ENCODE measurements around the gene ZRSR2. TPM values are rescaled to one million over a fixed set of nuclear protein-coding genes. Genes with fewer than 3 reads are reported as not detected.

The ZRSR2 gene, protein sequence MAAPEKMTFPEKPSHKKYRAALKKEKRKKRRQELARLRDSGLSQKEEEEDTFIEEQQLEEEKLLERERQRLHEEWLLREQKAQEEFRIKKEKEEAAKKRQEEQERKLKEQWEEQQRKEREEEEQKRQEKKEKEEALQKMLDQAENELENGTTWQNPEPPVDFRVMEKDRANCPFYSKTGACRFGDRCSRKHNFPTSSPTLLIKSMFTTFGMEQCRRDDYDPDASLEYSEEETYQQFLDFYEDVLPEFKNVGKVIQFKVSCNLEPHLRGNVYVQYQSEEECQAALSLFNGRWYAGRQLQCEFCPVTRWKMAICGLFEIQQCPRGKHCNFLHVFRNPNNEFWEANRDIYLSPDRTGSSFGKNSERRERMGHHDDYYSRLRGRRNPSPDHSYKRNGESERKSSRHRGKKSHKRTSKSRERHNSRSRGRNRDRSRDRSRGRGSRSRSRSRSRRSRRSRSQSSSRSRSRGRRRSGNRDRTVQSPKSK
- polyA plus RNA-seq (2011; rRNA removed): 8.5 and 10.5 TPM in 2 replicates
- polyA plus RNA-seq (2012; cell fraction: cytosol; rRNA removed): 3.7 and 4.3 TPM in 2 replicates
- polyA plus RNA-seq (2012; cell fraction: nucleus; rRNA removed): 3.6 and 7.6 TPM in 2 replicates
- polyA plus RNA-seq (2017; fragmentation: RNase III; extraction: RNeasy Plus Mini Kit Qiagen cat#74134 plus additional on column Dnase treatment): 11.0 to 12.0 TPM (median 11.7 TPM) in 3 replicates
- 1.6 and 3.1 TPM in 2 replicates for polyA minus RNA-seq (2011; rRNA and poly(A)+ RNA removed)

DNA sequence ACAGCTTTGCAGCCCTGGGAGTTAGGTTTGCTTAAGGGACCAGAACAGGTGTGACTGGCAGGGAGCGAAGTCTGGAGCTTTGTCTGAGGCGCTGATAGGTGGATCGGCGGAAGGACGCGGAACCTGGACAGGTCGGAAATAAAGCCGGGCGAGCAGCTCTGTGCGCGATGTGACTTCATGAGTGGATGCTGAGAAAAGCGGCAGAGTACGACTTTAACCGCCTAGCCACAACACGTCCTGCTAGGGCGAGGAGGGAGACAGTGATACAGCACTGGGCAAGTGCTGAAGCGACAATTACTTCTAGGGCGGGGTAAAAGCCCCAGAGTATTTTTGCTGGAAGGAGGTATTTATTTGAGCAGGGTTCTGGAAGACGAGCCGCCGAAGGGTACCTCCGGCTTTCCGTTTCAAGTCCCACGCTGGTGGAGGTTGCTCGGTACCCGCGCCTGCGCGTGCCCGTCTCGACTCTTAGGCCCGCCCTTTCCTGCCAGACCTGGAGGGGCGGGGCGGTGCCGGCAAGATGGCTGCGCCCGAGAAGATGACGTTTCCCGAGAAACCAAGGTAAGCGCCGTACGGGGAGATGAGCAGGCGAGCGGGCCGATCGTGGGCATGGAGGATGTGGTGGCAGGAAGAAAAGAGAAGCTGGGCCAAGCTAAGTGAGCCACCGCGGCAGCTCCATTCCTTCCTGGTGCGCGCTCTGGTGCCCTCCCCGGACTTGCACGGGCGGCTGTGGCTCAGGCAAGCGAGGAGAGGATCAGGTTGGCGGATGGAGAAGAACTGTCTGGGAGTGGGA, at the start of gene ZRSR2:
Gene ZRSR2 (plus strand): TSS at position 506 of the 790 bp plus-strand sequence. CDS start 12 bp downstream, at position 518.
- Histone ChIP-seq H3K4me1 (peaks cover 10% of the 10 kb centered on the region; the same call in 1 of the 3 replicates), H3K4me2 (peak within 1 kb of the TSS; percentile 98), H3K27ac (peak within 1 kb of the TSS; percentile 91 to 96), H3K9me3 (no peaks in the 10 kb centered on the region), H3K4me3 (peak within 1 kb of the TSS; percentile 90)
- TF ChIP-seq GATA3 (IDR thresholded peaks at IDR 0.05; ENCODE audit: borderline replicate concordance) (no peak), KDM5A (IDR thresholded peaks at IDR 0.05) (0 out of 2 replicates have a peak, but pooled peaks have one; percentile 34), RARB (CRISPR knock-in tag; IDR thresholded peaks at IDR 0.05) (no peak), BHLHE40 (IDR thresholded peaks at IDR 0.05; ENCODE audit: low read depth, low read length) (no peak), HOXB13 (CRISPR knock-in tag; IDR thresholded peaks at IDR 0.05; ENCODE audit: low read depth) (no peak), FOSB (CRISPR knock-in tag; IDR thresholded peaks at IDR 0.05) (no peak), NFE2L2 (conservative IDR thresholded peaks at IDR 0.05; ENCODE audit: low read length) (no peak), FOXS1 (CRISPR knock-in tag; IDR thresholded peaks at IDR 0.05) (no peak), NPAS2 (CRISPR knock-in tag; IDR thresholded peaks at IDR 0.05; ENCODE audit: borderline replicate concordance) (no peak), CHD2 (IDR thresholded peaks at IDR 0.05; ENCODE audit: low read length, partially characterized antibody) (no peak), FOSL2 (IDR thresholded peaks at IDR 0.05) (no peak), FOSL2 (CRISPR knock-in tag; IDR thresholded peaks at IDR 0.05) (no peak), NR3C1 (IDR thresholded peaks at IDR 0.05) (no peak), JUN (IDR thresholded peaks at IDR 0.05) (peak; percentile 51 to 60; a peak in 2 of 5 replicates), ZFP36 (IDR thresholded peaks at IDR 0.05; ENCODE audit: borderline replicate concordance, partially characterized antibody) (no peak), CHD4 (IDR thresholded peaks at IDR 0.05; ENCODE audit: borderline replicate concordance) (no peak), POLR2A (IDR thresholded peaks at IDR 0.05; ENCODE audit: low read length) (peak; percentile 83), MAZ (IDR thresholded peaks at IDR 0.05; ENCODE audit: borderline replicate concordance, low read depth, low read length) (no peak), PHF8 (IDR thresholded peaks at IDR 0.05; ENCODE audit: borderline replicate concordance, low read depth) (no peak), JUNB (IDR thresholded peaks at IDR 0.05) (no peak), ZNF302 (CRISPR knock-in tag; IDR thresholded peaks at IDR 0.05) (no peak), SMC3 (IDR thresholded peaks at IDR 0.05) (no peak), KDM1A (IDR thresholded peaks at IDR 0.05; ENCODE audit: low read depth) (no peak)
- TF ChIP-seq, protein P1, sequence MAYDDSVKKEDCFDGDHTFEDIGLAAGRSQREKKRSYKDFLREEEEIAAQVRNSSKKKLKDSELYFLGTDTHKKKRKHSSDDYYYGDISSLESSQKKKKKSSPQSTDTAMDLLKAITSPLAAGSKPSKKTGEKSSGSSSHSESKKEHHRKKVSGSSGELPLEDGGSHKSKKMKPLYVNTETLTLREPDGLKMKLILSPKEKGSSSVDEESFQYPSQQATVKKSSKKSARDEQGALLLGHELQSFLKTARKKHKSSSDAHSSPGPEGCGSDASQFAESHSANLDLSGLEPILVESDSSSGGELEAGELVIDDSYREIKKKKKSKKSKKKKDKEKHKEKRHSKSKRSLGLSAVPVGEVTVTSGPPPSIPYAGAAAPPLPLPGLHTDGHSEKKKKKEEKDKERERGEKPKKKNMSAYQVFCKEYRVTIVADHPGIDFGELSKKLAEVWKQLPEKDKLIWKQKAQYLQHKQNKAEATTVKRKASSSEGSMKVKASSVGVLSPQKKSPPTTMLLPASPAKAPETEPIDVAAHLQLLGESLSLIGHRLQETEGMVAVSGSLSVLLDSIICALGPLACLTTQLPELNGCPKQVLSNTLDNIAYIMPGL (CRISPR knock-in tag; IDR thresholded peaks at IDR 0.05; ENCODE audit: borderline replicate concordance): no peak
- TF ChIP-seq, protein P2, sequence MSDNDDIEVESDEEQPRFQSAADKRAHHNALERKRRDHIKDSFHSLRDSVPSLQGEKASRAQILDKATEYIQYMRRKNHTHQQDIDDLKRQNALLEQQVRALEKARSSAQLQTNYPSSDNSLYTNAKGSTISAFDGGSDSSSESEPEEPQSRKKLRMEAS (IDR thresholded peaks at IDR 0.05): peak; percentile 65
- TF ChIP-seq, protein P3, sequence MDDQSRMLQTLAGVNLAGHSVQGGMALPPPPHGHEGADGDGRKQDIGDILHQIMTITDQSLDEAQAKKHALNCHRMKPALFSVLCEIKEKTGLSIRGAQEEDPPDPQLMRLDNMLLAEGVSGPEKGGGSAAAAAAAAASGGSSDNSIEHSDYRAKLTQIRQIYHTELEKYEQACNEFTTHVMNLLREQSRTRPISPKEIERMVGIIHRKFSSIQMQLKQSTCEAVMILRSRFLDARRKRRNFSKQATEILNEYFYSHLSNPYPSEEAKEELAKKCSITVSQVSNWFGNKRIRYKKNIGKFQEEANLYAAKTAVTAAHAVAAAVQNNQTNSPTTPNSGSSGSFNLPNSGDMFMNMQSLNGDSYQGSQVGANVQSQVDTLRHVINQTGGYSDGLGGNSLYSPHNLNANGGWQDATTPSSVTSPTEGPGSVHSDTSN (IDR thresholded peaks at IDR 0.05): no peak
- TF ChIP-seq, protein P4, sequence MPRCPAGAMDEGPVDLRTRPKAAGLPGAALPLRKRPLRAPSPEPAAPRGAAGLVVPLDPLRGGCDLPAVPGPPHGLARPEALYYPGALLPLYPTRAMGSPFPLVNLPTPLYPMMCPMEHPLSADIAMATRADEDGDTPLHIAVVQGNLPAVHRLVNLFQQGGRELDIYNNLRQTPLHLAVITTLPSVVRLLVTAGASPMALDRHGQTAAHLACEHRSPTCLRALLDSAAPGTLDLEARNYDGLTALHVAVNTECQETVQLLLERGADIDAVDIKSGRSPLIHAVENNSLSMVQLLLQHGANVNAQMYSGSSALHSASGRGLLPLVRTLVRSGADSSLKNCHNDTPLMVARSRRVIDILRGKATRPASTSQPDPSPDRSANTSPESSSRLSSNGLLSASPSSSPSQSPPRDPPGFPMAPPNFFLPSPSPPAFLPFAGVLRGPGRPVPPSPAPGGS (IDR thresholded peaks at IDR 0.05): peak; percentile 75; the same call in 1 of the 3 replicates
- TF ChIP-seq, protein P5, sequence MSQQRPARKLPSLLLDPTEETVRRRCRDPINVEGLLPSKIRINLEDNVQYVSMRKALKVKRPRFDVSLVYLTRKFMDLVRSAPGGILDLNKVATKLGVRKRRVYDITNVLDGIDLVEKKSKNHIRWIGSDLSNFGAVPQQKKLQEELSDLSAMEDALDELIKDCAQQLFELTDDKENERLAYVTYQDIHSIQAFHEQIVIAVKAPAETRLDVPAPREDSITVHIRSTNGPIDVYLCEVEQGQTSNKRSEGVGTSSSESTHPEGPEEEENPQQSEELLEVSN (IDR thresholded peaks at IDR 0.05; ENCODE audit: borderline replicate concordance, low read depth): no peak; the same call in 1 of the 2 replicates
- ChIA-PET CTCF (interaction anchor here (0.7 to 0.9 kb wide), 2 partner anchors 1015 to 1574 kb away, joined by 3 read pairs; no protein-coding TSS in a partner anchor), POLR2A (no interaction called here)
- FAIRE-seq (peak; percentile 73), ATAC-seq (peak; percentile 98), DNase-seq (ENCODE audit: low read depth in 1 of 2, low spot score in 1 of 2) (peak; percentile 75 to 80)
- under 1% methylated on average over 41 of the region's 55 CpGs for WGBS (ENCODE audit: missing lambda C conversion rate)
